ENCODE data around the gene SST.

Gene SST

GRCh38 chr3:187665010-187665409 is 5.2 kb downstream of the SST start:
- no peak overlapping the region for H3K9ac ChIP-seq (ENCODE audit: low read length)
- H3K4me3 ChIP-seq (ENCODE audit: low read length): no peak overlapping the region
- DNase-seq: no peak
- TF ChIP-seq CTCF (IDR thresholded peaks at IDR 0.05; ENCODE audit: low read length): no peak
- no peak for TF ChIP-seq EZH2phosphoT487 (IDR thresholded peaks at IDR 0.05; ENCODE audit: low read length)
- TF ChIP-seq EZH2 (optimal IDR thresholded peaks at IDR 0.05; ENCODE audit: low read depth, low read length): no peak
- H3K4me2 ChIP-seq (ENCODE audit: low read depth, low read length): no peak overlapping the region
- no peak overlapping the region for H3K27ac ChIP-seq (ENCODE audit: low read length)
- no peaks in the 10 kb centered on the region for H3K9me2 ChIP-seq (replicated peaks; ENCODE audit: insufficient read depth, low read length)
- H3K9me3 ChIP-seq (replicated peaks; ENCODE audit: insufficient read depth, low read length): no peaks in the 10 kb centered on the region
- H3K27me3 ChIP-seq (replicated peaks; ENCODE audit: insufficient read depth, low read length): no peaks in the 10 kb centered on the region
- H3K4me1 ChIP-seq (ENCODE audit: low read length): peaks cover 7% of the 10 kb centered on the region
- no peaks in the 10 kb centered on the region for H3K36me3 ChIP-seq (replicated peaks; ENCODE audit: insufficient read depth, low read length)
- no peaks in the 10 kb centered on the region for H3K79me2 ChIP-seq (ENCODE audit: low read length)
- no peaks in the 10 kb centered on the region for H4K20me1 ChIP-seq (ENCODE audit: insufficient read depth, low read length)
- H3F3A ChIP-seq (ENCODE audit: insufficient read depth, low read length): no peaks in the 10 kb centered on the region
- H2AFZ ChIP-seq (ENCODE audit: low read length): no peak overlapping the region

GRCh38 chr3:187662848-187663409 is 7.3 kb downstream of the SST start:
- Histone ChIP-seq H3K4me2 (ENCODE audit: low read depth, low read length) (peak overlapping the region; percentile 10), H3K4me1 (ENCODE audit: low read length) (peaks cover 7% of the 10 kb centered on the region), H3K9ac (ENCODE audit: low read length) (no peak overlapping the region), H3K27ac (ENCODE audit: low read length) (no peak overlapping the region), H3K79me2 (ENCODE audit: low read length) (no peaks in the 10 kb centered on the region), H3K27me3 (replicated peaks; ENCODE audit: insufficient read depth, low read length) (no peaks in the 10 kb centered on the region), H3F3A (ENCODE audit: insufficient read depth, low read length) (no peaks in the 10 kb centered on the region), H3K36me3 (replicated peaks; ENCODE audit: insufficient read depth, low read length) (no peaks in the 10 kb centered on the region), H3K9me3 (replicated peaks; ENCODE audit: insufficient read depth, low read length) (no peaks in the 10 kb centered on the region), H3K9me2 (replicated peaks; ENCODE audit: insufficient read depth, low read length) (no peaks in the 10 kb centered on the region), H2AFZ (ENCODE audit: low read length) (0 out of 2 replicates have a peak overlapping the region, but pooled peaks have one; percentile 1), H4K20me1 (ENCODE audit: insufficient read depth, low read length) (no peaks in the 10 kb centered on the region), H3K4me3 (ENCODE audit: low read length) (no peak overlapping the region)
- no peak for TF ChIP-seq CTCF (IDR thresholded peaks at IDR 0.05; ENCODE audit: low read length)
- TF ChIP-seq EZH2phosphoT487 (IDR thresholded peaks at IDR 0.05; ENCODE audit: low read length): no peak
- TF ChIP-seq EZH2 (optimal IDR thresholded peaks at IDR 0.05; ENCODE audit: low read depth, low read length): no peak
- DNase-seq: no peak

- DNase-seq: no peak
- TF ChIP-seq EZH2phosphoT487 (IDR thresholded peaks at IDR 0.05; ENCODE audit: low read length) (no peak), EZH2 (optimal IDR thresholded peaks at IDR 0.05; ENCODE audit: low read depth, low read length) (no peak), CTCF (IDR thresholded peaks at IDR 0.05; ENCODE audit: low read length) (no peak)
These were observed 8.9 kb downstream of the SST start for GRCh38 chr3:187661267-187661666.

More at GRCh38 chr3:187661267-187661666, 8.9 kb downstream of the SST start:
- Histone ChIP-seq H3F3A (ENCODE audit: insufficient read depth, low read length) (no peaks in the 10 kb centered on the region), H3K27ac (ENCODE audit: low read length) (no peak overlapping the region), H3K27me3 (replicated peaks; ENCODE audit: insufficient read depth, low read length) (no peaks in the 10 kb centered on the region), H2AFZ (ENCODE audit: low read length) (no peak overlapping the region), H3K4me3 (ENCODE audit: low read length) (no peak overlapping the region), H3K9me2 (replicated peaks; ENCODE audit: insufficient read depth, low read length) (no peaks in the 10 kb centered on the region), H3K9ac (ENCODE audit: low read length) (no peak overlapping the region), H3K79me2 (ENCODE audit: low read length) (no peaks in the 10 kb centered on the region), H3K36me3 (replicated peaks; ENCODE audit: insufficient read depth, low read length) (no peaks in the 10 kb centered on the region), H3K4me2 (ENCODE audit: low read depth, low read length) (no peak overlapping the region), H3K4me1 (ENCODE audit: low read length) (peaks cover 7% of the 10 kb centered on the region), H4K20me1 (ENCODE audit: insufficient read depth, low read length) (no peaks in the 10 kb centered on the region), H3K9me3 (replicated peaks; ENCODE audit: insufficient read depth, low read length) (no peaks in the 10 kb centered on the region)
